NCI-H2171 treated with DMSO at 0.1 percent for 48 hours (cell line): ENCODE results near the gene PDE4B.
"Not testable (repeated sequence)": the region's sequence is repeated elsewhere in the genome, so short reads cannot be mapped to it uniquely, and the experiment has no call there.

Experiments used
- DNase-seq: peaks from one replicate; lab custom pipeline; 2025; lab: John Stamatoyannopoulos, UW

Gene PDE4B

DNA sequence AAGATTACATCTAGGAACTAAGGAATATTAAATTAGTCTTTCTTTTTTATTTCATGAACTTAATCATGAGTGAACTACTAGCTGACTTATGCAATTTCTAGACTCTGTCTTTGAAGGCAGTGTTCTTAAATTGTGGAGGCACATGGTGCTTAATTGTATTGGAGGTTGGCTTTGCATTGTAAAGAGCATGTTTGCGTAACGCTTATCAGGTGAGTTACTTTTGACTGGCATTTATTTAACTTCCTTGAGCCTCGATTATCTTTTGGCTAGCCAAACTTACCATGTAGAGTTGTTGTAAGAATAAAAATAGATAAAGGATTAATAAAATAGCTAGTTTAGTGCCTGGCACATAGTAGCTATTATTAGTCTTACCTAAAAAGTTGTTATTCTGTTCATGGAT is 262.4 kb downstream of the PDE4B start:
- DNase-seq, result no peak

DNA sequence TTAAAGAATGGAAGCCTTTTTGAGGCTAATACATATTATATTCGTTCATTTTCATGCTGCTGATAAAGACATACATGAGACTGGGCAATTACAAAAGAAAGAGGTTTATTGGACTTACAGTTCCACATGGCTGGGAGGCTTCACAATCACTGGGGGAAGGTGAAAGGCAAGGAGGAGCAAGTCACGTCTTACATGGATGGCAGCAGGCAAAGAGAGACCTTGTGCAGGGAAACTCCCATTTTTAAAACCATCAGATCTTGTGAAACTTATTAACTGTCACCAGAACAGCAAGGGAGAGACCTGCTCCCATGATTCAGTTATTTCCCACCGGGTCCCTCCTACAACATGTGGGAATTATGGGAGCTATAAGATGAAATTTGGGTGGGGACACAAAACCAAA is 264.8 kb downstream of the PDE4B start:
- not testable (repeated sequence) for DNase-seq

DNA sequence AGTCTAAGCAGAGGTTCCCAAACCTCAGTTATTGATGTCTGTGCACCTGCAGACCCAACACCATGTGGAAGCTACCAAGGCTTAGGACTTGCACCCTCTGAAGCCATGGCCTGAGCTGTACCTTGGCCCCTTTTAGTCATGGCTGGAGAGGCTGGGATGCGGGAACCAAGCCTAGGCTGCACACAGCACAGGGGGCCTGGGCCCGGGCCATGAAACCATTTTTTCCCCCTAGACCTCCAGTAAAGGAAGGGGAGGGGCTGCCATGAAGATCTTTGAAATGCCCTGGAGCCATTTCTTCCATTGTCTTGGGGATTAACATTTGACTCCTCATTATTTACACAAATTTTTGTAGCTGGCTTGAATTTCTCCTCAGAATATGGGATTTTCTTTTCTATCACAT is 265.9 kb downstream of the PDE4B start:
- no peak for DNase-seq

DNA sequence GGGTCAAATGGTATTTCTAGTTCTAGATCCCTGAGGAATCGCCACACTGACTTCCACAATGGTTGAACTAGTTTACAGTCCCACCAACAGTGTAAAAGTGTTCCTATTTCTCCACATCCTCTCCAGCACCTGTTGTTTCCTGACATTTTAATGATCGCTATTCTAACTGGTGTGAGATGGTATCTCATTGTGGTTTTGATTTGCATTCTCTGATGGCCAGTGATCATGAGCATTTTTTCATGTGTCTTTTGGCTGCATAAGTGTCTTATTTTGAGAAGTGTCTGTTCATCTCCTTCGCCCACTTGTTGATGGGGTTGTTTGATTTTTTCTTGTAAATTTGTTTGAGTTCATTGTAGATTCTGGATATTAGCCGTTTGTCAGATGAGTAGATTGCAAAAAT is 274.5 kb downstream of the PDE4B start:
- not testable (repeated sequence) for DNase-seq

DNA sequence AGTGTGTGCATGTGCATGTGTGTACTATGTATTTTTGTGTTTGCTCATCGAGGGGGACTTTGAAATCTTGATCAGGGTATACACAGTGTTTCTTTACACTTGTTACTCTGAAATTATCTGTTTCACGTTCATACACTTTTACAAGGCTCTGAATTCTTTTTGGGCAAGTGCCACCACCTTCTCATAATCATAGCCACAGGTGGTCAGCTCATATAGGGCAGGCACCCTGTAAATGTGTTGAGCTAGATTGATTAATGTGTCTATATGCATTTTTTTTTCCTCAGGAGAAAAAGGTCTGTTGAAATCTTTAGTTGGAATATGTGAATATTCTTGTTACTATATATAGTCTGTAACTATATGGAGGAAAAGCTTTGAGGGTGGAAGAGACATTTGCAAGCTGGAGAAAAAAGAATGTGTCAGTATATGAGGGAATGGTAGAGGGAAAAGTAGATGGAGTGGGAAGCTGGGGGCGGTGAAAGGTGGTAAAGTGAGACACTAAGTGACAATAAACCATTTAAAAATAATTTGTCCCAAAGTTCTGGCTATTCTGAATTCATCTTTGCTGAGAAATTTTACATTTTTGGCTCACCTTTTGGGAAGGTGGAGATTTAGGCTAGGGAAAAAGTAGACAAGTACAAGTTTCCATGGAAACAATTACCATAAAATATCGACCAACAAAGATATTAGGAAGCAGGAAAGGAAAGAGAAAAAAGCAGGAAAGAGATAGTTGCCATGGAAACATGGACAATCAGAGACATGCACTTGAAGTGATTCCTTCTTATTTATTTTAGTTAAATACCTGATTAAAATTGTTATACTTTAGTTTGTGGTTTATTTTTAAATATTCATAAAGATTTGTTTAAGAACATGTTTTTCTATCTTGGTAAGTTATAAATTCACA is 277.5 kb downstream of the PDE4B start:
- no peak for DNase-seq

DNA sequence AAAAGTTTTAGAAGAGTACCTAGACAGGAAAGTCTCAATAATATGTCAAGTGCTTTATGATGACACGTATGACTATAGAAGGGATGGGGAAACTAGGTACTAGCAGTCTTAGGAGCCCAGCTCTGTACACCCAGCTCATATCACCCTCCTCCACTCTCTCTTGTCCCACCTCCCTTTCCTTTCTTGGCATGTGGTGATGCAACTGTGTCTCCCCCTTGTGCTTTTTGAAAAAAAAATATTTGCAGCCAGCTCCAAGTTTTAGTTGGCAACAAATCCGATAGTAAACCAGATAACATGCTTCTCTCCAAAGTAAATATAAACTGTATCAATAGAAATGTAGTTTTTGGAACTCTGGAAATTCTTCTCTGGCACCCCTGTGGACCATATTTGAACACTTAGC is 280.7 kb downstream of the PDE4B start:
- DNase-seq, result no peak

DNA sequence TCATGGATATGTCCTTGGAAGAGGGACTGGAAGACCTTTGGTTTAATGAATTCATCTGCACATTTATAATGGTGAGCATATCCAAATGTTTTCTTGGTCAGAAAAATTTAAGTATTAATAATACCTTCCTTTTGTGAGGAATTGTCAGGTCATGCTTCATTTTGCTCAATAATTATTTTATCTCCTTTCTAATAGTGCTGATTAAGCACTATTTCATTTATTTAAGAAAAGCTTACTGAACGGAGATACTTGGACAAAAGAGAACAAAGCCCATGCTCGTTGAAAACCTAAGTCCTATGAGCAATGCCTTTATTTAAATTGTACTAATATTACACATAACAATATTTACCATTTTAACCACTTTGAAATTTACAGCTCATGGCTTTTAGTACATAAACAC is 281.5 kb downstream of the PDE4B start:
- no peak for DNase-seq

DNA sequence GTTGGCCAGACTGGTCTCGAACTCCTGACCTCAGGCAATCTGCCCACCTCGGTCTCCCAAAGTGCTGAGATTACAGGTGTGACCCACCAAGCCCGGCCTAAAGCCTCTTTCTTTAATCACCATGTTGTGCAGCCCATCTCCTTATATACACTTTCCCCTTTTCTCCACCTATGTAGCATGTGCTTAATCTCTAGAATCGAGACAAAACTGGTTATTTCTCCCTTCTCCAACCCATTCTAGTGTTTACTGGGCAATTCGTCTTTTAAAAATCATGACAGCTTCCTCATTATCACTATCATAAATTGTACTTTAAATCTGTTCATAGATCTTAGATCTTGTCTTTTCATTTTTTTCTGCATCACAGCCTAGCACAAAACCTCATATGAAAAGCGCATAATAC is 285.7 kb downstream of the PDE4B start:
- DNase-seq, result no peak

DNA sequence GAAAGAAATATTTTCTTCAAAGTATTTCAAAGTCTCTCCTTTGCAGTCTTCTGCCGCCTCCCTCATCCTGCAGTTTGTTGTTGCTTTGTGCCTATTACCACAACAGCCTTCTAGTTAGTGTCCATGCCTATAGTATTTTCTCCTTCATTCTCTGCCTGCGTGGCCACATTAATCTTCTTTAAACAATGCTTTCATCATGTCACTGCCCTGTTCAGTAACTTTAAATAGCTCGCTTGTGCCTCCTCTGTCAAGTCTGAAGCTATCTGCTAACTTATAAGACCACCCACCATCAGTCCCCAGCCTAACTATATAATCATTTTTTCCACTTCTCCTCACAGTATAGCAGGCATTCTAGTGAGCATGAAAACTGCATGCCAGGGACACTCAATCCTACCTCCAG is 290.3 kb downstream of the PDE4B start:
- DNase-seq, result no peak

DNA sequence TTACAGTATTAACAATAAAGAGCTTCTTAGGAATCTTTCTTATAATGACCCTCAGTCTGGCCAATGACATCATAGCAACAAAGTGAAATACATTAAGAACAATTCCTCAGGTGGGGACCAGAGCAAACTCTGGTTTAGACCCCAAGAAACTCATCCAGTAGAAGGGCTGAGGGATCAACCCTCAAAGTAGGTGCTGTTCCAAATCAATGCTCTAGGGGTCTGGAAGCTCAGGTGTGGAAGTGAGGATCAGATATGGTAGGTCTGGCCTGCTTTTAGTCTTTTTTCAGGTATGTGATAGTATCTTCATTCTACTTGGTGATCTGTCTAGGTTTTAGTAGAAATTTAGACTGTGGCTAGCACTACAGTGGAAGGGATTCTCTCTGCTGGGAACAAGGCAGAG is 291.7 kb downstream of the PDE4B start:
- no peak for DNase-seq

DNA sequence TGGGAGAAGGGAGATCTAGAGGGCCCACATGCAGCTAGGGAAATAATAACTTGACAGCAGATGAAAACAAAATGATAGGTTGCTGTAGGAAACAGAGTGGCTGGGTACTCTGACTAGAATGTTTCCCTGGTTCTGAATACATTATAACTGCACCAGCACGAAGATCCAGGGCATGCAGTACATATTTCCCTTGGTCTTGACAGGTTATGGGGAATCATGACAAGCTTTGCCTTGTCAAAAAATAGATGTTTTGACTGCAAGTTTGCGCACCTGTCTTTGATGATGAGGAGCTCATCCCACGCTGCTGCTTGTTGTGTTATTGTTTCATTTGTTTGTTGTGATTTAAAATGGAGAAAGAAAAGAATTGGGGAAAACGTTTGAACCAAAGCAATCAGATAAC is 292.9 kb downstream of the PDE4B start:
- DNase-seq, result no peak

DNA sequence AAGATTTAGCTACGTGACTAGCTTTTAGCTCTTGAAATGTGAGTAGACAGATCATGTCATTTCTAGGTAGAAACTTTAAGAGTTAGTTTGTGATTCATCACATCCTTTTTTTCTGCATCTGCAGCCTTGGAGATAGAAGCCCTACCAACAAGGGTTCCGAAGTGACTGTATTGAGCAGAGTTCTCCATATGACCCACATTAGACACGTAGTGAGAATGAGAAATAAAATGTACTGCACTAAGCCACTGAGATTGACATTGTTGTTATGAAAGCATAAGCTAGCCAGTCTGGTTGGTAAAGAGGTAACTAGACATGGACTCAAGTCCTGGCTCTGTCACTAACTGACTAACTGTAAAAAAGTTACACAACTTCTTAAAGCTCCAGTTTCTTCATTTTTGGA is 296.1 kb downstream of the PDE4B start:
- no peak for DNase-seq

DNA sequence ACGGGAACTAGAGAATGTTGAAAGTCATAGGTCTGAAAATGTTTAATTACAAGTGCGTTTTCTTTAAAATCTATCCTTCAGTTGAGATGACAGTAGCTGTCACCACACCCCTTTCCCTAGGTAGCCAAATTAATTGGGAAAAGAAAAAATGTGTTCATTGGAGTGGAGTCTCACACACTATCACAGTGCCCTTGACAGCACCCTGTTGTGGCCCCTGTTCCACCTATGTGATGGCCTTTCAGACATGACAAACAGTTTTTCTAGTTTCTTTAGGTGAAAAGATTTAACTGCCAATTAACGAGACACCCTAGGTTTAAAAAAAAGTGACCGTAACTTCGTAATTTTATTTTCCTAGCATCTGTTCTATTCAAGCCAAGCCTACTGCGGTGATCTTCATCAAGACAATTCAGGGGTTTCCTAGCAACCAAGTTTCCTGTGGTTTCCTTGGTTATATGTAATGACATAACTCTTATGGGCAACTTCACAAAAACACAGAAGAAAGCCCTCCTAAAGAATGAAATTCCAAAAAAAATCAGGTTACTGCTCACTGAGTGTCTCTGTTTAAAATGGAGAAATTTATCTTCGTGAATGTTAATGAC is 298.3 kb downstream of the PDE4B start:
- no peak for DNase-seq

DNA sequence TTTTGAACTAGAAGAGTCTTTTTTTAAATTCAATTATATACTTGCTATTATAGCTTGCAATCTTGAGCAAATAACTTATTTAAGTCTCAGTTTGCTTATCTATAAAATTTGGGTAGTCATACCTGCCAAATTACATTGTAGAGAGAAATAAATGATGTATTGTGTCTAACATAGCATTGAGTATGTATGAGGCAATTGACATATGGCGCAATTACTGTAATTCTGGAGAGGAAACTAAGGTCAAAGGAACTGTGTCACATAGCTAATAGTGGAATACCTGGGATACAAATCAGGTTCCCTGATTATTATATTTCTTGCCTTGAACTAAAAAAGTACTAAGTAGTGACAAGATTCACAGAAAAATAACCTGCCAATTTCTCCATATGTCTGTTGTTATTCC is 302.5 kb downstream of the PDE4B start:
- no peak for DNase-seq

DNA sequence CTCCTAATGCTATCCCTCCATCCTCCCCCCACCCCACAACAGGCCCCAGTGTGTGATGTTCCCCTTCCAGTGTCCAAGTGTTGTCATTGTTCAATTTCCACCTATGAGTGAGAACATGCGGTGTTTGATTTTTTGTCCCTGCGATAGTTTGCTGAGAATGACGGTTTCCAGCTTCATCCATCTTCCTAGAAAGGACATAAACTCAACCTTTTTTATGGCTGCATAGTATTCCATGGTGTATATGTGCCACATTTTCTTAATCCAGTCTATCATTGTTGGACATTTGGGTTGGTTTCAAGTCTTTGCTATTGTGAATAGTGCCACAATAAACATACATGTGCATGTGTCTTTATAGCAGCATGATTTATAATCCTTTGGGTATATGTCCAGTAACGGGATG is 308.3 kb downstream of the PDE4B start:
- not testable (repeated sequence) for DNase-seq

DNA sequence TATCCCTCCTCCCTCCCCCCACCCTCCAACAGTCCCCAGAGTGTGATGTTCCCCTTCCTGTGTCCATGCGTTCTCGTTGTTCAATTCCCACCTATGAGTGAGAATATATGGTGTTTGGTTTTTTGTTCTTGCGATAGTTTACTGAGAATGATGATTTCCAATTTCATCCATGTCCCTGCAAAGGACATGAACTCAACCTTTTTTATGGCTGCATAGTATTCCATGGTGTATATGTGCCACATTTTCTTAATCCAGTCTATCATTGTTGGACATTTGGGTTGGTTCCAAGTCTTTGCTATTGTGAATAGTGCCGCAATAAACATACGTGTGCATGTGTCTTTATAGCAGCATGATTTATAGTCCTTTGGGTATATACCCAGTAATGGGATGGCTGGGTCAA is 311.4 kb downstream of the PDE4B start:
- DNase-seq, result not testable (repeated sequence)

DNA sequence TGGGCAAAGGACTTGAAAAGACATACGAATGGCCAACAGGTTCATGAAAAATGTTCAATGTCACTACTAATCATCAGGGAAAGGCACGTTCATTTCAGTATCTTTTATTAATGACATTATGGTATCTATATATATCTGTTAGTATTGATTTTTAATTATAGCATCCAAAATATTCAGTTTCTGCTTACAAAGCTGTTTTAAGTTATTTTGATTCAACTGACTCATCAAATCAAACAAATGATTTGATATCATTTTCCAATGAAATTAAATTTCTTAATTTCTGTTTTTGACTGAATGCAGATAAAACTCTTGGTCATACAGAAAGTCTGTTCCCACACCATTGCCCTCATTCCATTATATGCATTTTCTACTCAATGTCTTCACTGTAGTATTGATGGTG is 315.9 kb downstream of the PDE4B start:
- DNase-seq, result no peak

DNA sequence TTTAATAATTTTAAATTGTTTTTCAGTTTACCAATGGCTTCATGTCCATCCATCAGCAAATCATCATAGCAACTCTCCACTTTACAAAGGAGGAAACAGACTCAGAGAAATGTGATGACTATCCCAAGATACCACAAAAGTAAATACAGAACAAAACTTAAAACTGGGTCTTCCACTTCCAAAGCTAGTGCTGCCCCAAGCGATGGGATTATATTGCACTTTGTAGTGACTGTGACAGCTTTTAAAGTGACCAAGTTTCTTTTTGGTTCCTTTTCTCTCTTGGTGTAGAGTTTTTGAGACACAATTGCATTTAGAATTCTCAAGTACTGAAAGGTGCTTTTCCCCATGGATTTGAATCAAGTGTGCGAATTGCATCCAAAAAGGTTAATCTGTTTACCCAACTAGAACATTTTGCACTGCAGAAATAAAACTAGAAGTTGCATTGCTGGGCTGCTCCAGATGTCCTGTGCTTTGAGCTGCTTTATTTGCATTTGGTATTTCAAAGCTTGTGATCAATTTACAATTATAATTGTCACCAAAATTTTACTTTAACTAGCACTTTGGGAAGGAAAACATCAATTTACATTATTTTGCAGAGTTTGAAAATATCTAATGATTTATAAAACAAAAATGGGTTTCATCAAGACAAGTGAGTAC is 320.2 kb downstream of the PDE4B start:
- DNase-seq, result no peak

DNA sequence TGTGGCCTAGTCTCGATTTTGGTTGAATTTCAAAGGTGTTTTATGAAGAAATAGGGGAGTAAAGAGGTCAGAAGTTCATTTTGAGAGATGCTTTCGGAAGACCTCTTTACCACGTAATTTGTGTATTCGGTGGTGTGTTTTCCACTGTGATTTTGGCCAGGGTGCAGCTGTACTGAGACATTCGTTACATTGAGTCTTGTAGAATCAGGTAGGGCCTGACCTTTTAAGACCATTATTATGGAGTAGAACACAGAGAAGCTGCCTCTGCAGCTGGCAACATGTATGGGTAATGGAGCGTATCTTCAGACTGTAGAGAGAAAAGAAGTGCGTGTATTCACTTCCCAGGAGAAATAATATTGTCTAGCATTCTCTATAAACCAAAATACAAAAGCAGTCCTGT is 326.5 kb downstream of the PDE4B start:
- no peak for DNase-seq

DNA sequence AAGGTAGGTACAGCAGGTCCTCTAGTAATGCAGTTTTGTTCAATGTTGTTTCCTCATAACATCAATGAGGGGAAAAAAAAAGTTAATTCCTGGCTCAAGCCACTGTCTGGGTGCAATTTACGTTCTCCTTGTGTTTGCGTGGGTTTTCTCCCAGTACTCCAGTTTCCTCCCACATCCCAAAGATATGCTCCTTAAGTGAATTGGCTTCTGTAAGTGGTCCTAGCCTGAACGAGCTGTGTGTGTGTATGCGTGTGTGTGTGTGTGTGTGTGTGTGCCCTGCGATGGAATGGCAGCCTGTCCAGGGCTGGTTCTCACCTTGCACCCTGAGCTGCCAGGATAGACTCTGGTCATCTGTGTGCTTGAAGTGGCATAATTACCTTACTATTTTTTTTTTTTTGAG is 332.0 kb downstream of the PDE4B start:
- no peak for DNase-seq

DNA sequence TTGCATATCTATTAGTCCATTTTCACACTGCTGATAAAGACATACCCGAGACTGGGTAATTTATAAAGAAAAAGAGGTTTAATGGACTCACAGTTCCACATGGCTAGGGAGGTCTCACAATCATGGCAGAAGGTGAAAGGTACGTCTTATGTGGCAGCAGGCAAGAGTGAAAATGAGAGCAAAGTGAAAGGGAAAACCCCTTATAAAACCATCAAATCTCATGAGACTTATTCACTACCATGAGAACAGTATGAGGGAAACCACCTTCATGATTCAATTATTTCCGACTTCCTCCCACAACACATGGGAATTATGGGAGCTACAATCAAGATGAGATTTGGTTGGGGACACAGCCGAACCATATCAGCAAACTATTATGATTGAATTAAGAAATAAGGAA is 335.9 kb downstream of the PDE4B start:
- not testable (repeated sequence) for DNase-seq

DNA sequence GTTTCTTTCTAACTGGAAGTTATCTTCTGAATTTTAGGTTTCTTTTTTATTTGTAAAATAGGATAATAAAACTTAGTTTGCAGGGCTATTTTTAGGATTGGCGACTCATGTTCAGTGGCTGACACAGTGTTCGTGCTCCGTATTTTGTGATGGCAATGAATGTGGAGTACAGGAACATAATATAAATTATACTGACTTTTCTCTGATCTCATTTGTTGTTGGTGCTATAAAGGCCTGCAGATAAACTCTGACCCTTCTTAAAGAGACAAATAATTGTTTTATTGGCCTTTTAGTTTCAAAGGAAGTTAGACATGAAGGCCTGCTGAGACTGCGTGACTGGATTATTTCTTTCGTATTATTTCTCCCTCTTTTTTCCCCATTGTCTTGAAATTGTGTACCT is 339.6 kb downstream of the PDE4B start:
- DNase-seq, result no peak

DNA sequence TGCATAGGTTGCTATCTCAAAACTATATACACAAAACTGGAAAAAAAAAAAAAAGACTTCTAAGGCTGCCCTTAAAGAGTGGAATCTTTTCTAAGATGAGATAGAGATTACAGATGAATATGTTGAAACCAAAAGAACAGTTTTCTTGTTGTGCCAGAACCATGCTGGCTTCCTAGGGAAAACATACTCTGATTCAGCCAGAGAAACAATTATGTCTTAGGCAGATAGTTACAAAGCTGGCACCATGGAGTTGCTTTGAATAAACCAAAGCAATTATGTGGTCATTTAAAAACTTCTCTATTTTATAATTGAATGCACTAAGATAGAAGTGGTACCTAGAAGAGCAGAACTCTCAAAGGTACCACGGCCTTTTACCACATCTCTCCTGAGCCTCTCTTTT is 341.3 kb downstream of the PDE4B start:
- DNase-seq, result no peak
